ENCODE data around the gene TPCN1.

The TPCN1 gene

GRCh38 chr12:113261847-113262470 is 40.7 kb downstream of the TPCN1 start:
- Histone ChIP-seq H2AFZ (ENCODE audit: low read depth) (no peak overlapping the region), H3K4me3 (IDR thresholded peaks at IDR 0.05; ENCODE audit: insufficient read depth, low read depth, low read length) (no peak overlapping the region), H3K27ac (no peak overlapping the region), H3K4me1 (ENCODE audit: low read depth, poor library complexity, severe bottlenecking) (no peaks in the 10 kb centered on the region), H3K9ac (no peak overlapping the region), H4K20me1 (ENCODE audit: insufficient read depth) (no peaks in the 10 kb centered on the region), H3K79me2 (ENCODE audit: insufficient read depth, low read depth) (no peaks in the 10 kb centered on the region), H3K4me2 (no peak overlapping the region), H3K36me3 (ENCODE audit: insufficient read depth) (no peaks in the 10 kb centered on the region), H3K27me3 (ENCODE audit: insufficient read depth, low read depth) (no peaks in the 10 kb centered on the region)
- no peak for TF ChIP-seq CTCF (conservative IDR thresholded peaks at IDR 0.05; ENCODE audit: low read depth, low read length)

GRCh38 chr12:113262710-113263109 is 41.4 kb downstream of the TPCN1 start:
- Histone ChIP-seq H2AFZ (ENCODE audit: low read depth) (no peak overlapping the region), H3K4me3 (IDR thresholded peaks at IDR 0.05; ENCODE audit: insufficient read depth, low read depth, low read length) (no peak overlapping the region), H3K79me2 (ENCODE audit: insufficient read depth, low read depth) (no peaks in the 10 kb centered on the region), H3K4me1 (ENCODE audit: low read depth, poor library complexity, severe bottlenecking) (no peaks in the 10 kb centered on the region), H3K9ac (no peak overlapping the region), H4K20me1 (ENCODE audit: insufficient read depth) (no peaks in the 10 kb centered on the region), H3K4me2 (no peak overlapping the region), H3K27ac (no peak overlapping the region), H3K27me3 (ENCODE audit: insufficient read depth, low read depth) (no peaks in the 10 kb centered on the region), H3K36me3 (ENCODE audit: insufficient read depth) (no peaks in the 10 kb centered on the region)
- no peak for TF ChIP-seq CTCF (conservative IDR thresholded peaks at IDR 0.05; ENCODE audit: low read depth, low read length)

GRCh38 chr12:113263431-113263963 is 42.2 kb downstream of the TPCN1 start:
- H3K27me3 ChIP-seq (ENCODE audit: insufficient read depth, low read depth): no peaks in the 10 kb centered on the region
- no peak for TF ChIP-seq CTCF (conservative IDR thresholded peaks at IDR 0.05; ENCODE audit: low read depth, low read length)
- no peak overlapping the region for H3K27ac ChIP-seq
- H2AFZ ChIP-seq (ENCODE audit: low read depth): no peak overlapping the region
- H3K36me3 ChIP-seq (ENCODE audit: insufficient read depth): no peaks in the 10 kb centered on the region
- H3K4me1 ChIP-seq (ENCODE audit: low read depth, poor library complexity, severe bottlenecking): no peaks in the 10 kb centered on the region
- H3K4me2 ChIP-seq: no peak overlapping the region
- no peak overlapping the region for H3K4me3 ChIP-seq (IDR thresholded peaks at IDR 0.05; ENCODE audit: insufficient read depth, low read depth, low read length)
- H4K20me1 ChIP-seq (ENCODE audit: insufficient read depth): no peaks in the 10 kb centered on the region
- no peaks in the 10 kb centered on the region for H3K79me2 ChIP-seq (ENCODE audit: insufficient read depth, low read depth)
- H3K9ac ChIP-seq: no peak overlapping the region

- H2AFZ ChIP-seq (ENCODE audit: low read depth): no peak overlapping the region
- no peaks in the 10 kb centered on the region for H3K4me1 ChIP-seq (ENCODE audit: low read depth, poor library complexity, severe bottlenecking)
- H4K20me1 ChIP-seq (ENCODE audit: insufficient read depth): no peaks in the 10 kb centered on the region
- no peaks in the 10 kb centered on the region for H3K36me3 ChIP-seq (ENCODE audit: insufficient read depth)
- H3K9ac ChIP-seq: no peak overlapping the region
- no peak overlapping the region for H3K4me3 ChIP-seq (IDR thresholded peaks at IDR 0.05; ENCODE audit: insufficient read depth, low read depth, low read length)
- no peaks in the 10 kb centered on the region for H3K27me3 ChIP-seq (ENCODE audit: insufficient read depth, low read depth)
- no peak overlapping the region for H3K27ac ChIP-seq
- no peak overlapping the region for H3K4me2 ChIP-seq
- no peaks in the 10 kb centered on the region for H3K79me2 ChIP-seq (ENCODE audit: insufficient read depth, low read depth)
- TF ChIP-seq CTCF (conservative IDR thresholded peaks at IDR 0.05; ENCODE audit: low read depth, low read length): no peak
Measured at GRCh38 chr12:113266106-113266895, 45.0 kb downstream of the TPCN1 start.

All from KMS-11 (cell line).